NB4 (cell line): ENCODE measurements around the gene DPEP3.

ENCODE experiments used
- DNase-seq: peaks from one replicate; pipeline ENCODE4 v3.0.0; 2010; ENCODE audit warnings: low read depth
- H3K4me3 ChIP-seq: one replicate; pipeline ENCODE4 v1.5.1; 2011; ENCODE audit warnings: mild to moderate bottlenecking, low read depth, low read length, moderate library complexity
- MAX ChIP-seq: IDR thresholded peaks from 2 replicates; pipeline ENCODE4 v1.6.1; 2011; ENCODE audit warnings: low read depth, low read length
- MYC ChIP-seq: IDR thresholded peaks from 2 replicates; pipeline ENCODE4 v1.6.1; 2011; ENCODE audit warnings: low read depth, low read length
- POLR2A ChIP-seq: IDR thresholded peaks from 2 replicates; pipeline ENCODE4 v1.6.1; 2011; ENCODE audit warnings: mild to moderate bottlenecking; ENCODE audit not compliant: insufficient read length; ENCODE audit errors: extremely low read depth
- TF ChIP-seq, protein P1 (sequence below): IDR thresholded peaks from one replicate; pipeline ENCODE4 v1.5.1; 2012; ENCODE audit warnings: low read depth, low read length

The DPEP3 gene

DNA sequence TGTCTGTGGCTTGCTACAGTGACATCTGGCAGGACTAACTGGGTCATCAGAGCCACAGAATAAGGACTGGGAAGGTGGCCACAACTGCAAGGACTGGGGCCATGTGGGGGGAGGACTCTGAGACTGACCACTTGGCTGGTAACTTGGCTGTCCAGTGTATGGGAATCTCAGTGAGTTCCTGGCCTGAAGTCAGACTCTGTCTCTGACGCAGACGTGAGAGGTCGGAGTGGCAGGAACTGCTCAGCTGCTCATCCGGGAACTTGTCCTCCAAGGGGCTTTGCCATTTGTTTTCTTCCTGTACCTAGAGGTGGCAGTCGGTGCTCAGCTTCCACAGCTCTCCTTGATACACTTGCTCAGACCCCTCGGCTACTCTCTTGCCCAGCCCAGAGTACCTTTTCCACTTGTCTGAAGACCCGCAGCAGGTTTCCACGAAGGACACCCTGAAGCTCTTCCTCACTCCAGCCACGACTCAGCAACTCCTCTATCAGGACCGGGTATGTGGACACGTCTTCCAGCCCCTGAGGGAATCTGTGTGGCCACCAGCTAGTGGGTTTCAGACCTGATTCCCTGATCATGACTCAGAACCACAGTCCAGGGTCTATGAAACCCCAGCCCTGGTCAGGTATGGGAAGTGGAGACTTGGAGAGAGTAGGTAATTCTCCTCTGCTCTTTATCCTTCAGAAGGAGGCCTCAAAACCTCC is 7.3 kb upstream of the DPEP3 start:
- TF ChIP-seq MAX = no peak
- TF ChIP-seq, protein P1, sequence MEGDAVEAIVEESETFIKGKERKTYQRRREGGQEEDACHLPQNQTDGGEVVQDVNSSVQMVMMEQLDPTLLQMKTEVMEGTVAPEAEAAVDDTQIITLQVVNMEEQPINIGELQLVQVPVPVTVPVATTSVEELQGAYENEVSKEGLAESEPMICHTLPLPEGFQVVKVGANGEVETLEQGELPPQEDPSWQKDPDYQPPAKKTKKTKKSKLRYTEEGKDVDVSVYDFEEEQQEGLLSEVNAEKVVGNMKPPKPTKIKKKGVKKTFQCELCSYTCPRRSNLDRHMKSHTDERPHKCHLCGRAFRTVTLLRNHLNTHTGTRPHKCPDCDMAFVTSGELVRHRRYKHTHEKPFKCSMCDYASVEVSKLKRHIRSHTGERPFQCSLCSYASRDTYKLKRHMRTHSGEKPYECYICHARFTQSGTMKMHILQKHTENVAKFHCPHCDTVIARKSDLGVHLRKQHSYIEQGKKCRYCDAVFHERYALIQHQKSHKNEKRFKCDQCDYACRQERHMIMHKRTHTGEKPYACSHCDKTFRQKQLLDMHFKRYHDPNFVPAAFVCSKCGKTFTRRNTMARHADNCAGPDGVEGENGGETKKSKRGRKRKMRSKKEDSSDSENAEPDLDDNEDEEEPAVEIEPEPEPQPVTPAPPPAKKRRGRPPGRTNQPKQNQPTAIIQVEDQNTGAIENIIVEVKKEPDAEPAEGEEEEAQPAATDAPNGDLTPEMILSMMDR = no peak
- TF ChIP-seq POLR2A = no peak
- no peak for TF ChIP-seq MYC
- DNase-seq = no peak
- no peak overlapping the region for H3K4me3 ChIP-seq

- TF ChIP-seq MYC (no peak), POLR2A (no peak), MAX (no peak)
- TF ChIP-seq, protein P1 = no peak
- no peak for DNase-seq
- no peak overlapping the region for H3K4me3 ChIP-seq
These were observed 6.7 kb upstream of the DPEP3 start for GRCh38 chr16:67986949-67987348.

- TF ChIP-seq, protein P1 = no peak
- TF ChIP-seq MAX (no peak), MYC (no peak), POLR2A (no peak)
- no peak overlapping the region for H3K4me3 ChIP-seq
- DNase-seq = no peak
These were observed 1.9 kb upstream of the DPEP3 start for GRCh38 chr16:67982011-67982696.

- no peak overlapping the region for H3K4me3 ChIP-seq
- TF ChIP-seq POLR2A = no peak
- no peak for TF ChIP-seq MYC
- no peak for TF ChIP-seq MAX
- TF ChIP-seq, protein P1 = no peak
- no peak for DNase-seq
These were observed 2.7 kb downstream of the DPEP3 start for GRCh38 chr16:67977469-67978227.

- TF ChIP-seq MAX (no peak), POLR2A (no peak), MYC (no peak)
- TF ChIP-seq, protein P1 = no peak
- no peak for DNase-seq
- no peak overlapping the region for H3K4me3 ChIP-seq
These were observed 3.3 kb downstream of the DPEP3 start for GRCh38 chr16:67977005-67977404.
